GM13977 (cell line): ENCODE results near the gene ESPL1.

ENCODE experiments used
- DNase-seq: peaks from one replicate; pipeline ENCODE4 v3.0.0; 2012; ENCODE audit warnings: low spot score
- in situ Hi-C: fragments of 300-500 bp; cut with MboI; formaldehyde crosslinking; loops from one replicate; pipeline ENCODE4 v1.12.0; 2022; ENCODE audit warnings: low sequenced_read_pairs, low pct_unique_long_range_greater_than_20kb, mixed read lengths, inconsistent platforms; ENCODE audit not compliant: unreplicated experiment
- TF ChIP-seq, protein P1 (sequence below): IDR thresholded peaks from 2 replicates; pipeline ENCODE4 v1.5.1; 2012; ENCODE audit warnings: mild to moderate bottlenecking, control low read depth; ENCODE audit not compliant: insufficient read depth; ENCODE audit errors: extremely low read depth, missing control alignments

Gene ESPL1

DNA sequence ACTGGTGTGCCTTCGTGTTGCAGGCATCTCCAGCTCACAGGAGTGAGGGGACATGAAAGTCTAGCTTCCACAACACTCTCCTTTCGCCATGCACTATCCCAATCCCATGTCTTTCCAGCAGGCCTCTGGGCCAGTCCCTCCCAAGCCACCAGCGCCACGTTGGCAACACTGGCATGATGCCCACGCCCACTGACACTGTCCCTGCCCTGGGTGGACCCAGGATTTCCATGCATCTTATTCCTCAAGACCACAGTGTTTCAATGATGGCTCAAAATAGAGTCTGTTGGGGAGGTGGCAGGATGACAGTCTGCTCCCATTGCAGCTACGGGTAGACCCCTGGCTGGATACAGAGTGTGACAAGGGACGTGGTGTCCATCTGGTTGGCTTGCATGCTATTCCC, 65.7 kb downstream of the ESPL1 start:
- in situ Hi-C loops: no loop called here
- no peak for DNase-seq
- TF ChIP-seq, protein P1, sequence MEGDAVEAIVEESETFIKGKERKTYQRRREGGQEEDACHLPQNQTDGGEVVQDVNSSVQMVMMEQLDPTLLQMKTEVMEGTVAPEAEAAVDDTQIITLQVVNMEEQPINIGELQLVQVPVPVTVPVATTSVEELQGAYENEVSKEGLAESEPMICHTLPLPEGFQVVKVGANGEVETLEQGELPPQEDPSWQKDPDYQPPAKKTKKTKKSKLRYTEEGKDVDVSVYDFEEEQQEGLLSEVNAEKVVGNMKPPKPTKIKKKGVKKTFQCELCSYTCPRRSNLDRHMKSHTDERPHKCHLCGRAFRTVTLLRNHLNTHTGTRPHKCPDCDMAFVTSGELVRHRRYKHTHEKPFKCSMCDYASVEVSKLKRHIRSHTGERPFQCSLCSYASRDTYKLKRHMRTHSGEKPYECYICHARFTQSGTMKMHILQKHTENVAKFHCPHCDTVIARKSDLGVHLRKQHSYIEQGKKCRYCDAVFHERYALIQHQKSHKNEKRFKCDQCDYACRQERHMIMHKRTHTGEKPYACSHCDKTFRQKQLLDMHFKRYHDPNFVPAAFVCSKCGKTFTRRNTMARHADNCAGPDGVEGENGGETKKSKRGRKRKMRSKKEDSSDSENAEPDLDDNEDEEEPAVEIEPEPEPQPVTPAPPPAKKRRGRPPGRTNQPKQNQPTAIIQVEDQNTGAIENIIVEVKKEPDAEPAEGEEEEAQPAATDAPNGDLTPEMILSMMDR: no peak

DNA sequence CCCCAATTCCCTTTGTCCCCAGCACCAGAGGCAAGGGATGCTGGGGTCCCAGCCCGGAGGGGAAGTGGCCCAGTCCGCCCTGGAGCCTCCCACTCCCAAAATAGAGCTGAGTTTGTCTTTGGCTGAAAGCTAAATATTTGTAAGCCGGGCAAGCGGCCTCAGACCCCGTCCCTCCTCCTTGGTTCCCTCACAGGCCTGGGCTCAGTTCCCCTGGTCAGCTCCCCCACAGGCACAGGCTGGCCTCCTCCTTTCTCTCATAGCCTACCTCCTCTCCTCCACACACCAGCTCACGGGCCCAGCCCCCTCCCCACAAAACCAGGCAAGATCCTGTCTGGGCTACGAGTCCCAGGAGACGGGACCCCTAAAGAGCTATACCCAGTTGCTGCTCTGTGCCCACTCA, 66.7 kb downstream of the ESPL1 start:
- TF ChIP-seq, protein P1: no peak
- DNase-seq: no peak
- in situ Hi-C loops: no loop called here

DNA sequence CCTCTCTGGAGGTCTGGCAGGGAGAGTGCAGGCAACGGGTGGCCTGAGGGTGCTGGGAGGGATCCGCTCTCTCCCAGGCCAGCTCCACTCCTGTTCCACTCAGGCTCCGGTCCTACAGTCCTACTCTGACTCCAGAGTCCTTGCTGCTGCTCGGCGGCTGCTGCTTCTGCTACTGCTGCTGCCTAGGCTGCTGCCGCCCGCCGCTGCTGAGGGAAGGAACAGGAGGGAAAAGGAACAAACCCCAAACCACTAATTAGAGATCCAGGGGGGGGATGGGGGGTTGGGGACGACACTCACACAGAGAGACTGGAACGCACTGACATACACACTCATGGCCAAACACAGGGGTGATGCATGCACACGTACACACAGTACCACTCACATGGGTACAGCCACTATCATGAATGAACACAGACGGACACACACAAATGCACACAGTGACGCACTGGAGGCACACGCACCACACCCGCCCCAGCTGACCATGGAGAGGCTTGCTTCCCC, 68.1 kb downstream of the ESPL1 start, which contains the start of gene SP7:
Gene SP7 (minus strand): TSS at position 174 of the 501 bp plus-strand sequence. CDS start 708 bp downstream, outside the sequence.
- TF ChIP-seq, protein P1: no peak
- DNase-seq: no peak
- in situ Hi-C loops: no loop called here

DNA sequence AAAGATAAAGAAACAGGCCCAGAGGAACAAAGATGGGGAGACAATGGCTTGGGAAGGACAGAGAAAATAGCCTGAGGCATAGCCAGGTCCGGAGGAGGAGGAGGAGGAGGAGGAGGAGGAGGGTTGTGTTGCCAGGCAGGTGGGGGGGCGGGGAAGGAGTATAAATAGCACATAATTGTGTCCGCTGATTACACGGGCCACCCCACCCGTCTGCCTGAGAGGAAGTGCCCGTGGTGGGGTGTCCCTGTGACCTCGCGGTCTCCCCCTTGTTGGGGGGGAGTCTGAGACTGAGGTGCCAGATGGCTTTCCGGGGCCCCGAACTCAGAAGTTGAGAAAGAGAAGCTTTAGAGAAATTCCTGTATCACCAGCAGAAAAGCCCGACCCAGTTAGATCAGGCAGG, 69.9 kb downstream of the ESPL1 start:
- TF ChIP-seq, protein P1: no peak
- no peak for DNase-seq
- in situ Hi-C loops: no loop called here

DNA sequence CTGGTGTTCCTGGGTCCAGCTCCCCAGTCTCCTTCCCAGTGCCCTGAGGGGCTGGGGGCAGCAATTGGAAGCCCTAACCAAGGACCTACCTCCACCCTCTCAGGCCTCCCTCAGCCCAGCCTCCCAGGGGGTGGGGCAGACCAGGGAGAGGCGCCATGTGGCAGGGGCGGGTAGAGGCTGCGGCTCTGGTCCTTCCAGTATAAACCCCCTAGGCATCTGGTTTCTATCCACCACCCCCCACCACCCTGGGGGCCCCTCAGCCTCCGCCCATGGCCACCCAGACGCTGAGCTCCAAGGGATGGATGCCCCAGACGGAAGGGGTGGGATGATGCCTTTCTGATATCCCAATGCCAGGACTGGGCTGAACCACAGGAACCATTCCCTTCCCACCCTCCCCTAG, 70.8 kb downstream of the ESPL1 start:
- in situ Hi-C loops: no loop called here
- no peak for DNase-seq
- TF ChIP-seq, protein P1: no peak

DNA sequence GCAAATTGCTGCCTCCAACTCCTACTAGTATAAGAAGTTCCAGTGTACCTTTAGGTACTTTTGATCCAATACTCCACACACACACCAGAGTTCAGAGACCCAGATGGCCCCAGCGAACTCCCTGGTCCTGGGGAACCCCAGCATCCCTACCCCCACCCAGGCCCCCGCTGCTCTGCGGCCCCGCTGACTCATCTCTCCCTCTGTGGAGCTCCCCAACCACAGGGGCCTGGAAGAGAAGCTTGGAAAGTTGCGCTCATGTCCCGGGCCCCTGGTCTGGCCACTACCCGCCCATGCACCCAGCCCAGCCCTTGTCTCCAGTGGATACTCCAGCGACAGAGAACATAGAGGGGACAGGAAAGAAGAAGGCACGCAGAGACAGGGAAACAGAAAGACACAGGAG, 72.3 kb downstream of the ESPL1 start:
- in situ Hi-C loops: no loop called here
- TF ChIP-seq, protein P1: no peak
- DNase-seq: no peak
